Measurements from ENCODE around the gene C1orf21.
A peak's percentile ranks its signal among the peaks of the same experiment; 100 is the strongest.

The C1orf21 gene

GRCh38 chr1:184449916-184450315 lies 63.1 kb downstream of the C1orf21 start:
- DNase-seq (ENCODE audit: low read depth), result no peak

- DNase-seq (ENCODE audit: low read depth), result no peak
These were observed 69.0 kb downstream of the C1orf21 start for GRCh38 chr1:184455786-184456185.

- DNase-seq (ENCODE audit: low read depth), result no peak
These were observed 69.4 kb downstream of the C1orf21 start for GRCh38 chr1:184456189-184456588.

DNA sequence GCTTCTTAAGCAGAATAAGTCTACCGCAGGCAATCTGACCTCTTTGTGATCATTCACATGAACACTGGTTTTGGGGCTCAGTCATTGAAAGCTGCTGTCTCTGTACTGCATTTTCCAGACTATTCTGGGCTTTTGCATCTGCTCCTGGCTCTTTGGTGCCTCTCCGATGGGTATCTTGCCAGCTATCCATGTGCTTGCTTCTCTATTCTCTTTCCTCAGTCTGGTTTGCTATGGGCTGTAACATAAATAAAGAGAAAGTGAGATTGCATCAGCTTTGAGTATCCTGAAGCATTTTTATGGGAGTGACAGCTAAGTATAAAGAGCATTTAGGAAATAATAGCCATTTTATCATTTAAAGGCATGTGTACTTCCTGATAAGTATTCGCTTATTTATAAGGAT lies 70.7 kb downstream of the C1orf21 start:
- no peak for DNase-seq (ENCODE audit: low read depth)

DNA sequence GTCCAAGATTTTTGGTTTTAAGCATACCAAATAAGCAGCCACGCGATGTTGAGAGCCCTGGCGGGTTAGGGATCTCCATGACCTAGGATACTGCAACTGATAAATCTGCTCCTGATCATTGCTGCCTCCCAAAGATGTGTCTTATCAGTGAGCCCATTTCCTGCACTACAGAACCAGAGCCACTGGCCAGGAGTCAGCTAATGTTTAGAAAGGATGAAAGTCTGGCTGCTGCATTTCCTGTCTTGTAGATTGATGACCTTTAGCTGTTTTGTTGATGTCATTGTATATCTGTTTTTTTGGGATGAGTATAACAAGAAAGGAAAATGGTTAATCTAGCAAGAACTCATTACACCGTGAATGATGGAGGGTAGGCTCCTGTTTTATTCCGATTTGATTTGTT lies 74.5 kb downstream of the C1orf21 start:
- DNase-seq (ENCODE audit: low read depth), result peak; percentile 2

DNA sequence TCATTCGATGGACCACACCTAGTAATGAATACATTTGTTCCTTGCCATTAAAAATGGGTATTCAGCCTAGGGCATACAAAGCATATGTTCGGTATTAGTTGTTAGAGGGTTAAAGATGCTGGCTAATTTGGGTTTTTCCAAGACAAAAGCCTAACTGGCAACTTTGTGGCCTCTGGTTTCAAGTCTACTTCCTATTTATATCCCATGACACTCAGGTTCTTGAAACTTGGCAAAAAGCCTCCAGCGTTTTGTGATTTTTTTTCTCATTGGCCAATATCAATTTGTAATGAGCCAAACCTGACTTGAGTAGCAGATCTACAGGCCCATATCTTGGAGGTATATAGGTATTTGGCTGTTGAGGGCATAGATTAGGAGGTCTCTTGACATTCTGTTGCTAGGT lies 75.3 kb downstream of the C1orf21 start:
- no peak for DNase-seq (ENCODE audit: low read depth)

DNA sequence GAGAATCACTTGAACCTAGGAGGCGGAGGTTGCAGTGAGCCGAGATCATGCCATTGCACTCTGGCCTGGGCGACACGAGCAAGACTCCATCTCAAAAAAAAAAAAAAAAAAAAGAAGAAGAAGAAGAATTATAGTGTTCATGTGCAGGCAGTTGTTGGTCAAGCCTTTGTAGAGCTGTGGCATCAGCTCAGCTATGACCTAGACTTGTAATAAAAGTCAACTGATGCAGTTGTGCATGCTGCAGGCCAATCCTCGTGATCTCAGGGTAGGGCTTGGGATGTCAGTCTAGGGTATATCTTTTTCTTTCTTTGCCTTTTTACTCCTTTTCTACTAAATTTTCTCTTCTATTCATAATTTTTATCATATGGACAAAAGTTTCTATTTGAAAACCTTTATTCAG lies 76.2 kb downstream of the C1orf21 start:
- DNase-seq (ENCODE audit: low read depth), result no peak

DNA sequence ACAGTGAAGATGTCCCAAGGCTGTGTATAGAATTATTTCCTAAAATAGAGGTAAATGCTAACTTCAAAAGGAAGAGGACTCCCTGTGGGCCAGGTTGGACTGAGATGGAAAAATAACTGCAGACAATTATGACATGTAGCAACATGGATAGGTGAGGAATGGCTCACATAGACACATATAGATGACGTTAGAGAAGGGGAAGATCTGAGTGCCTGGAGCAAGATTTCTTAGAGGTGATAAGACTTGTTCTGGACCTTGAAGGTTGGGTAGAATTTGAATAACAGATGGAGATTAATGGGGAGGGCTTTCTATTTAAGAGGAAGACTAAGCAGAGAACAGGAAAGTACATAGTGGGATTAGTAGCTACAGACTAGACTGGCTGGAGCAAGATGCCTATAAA lies 76.9 kb downstream of the C1orf21 start:
- no peak for DNase-seq (ENCODE audit: low read depth)

DNA sequence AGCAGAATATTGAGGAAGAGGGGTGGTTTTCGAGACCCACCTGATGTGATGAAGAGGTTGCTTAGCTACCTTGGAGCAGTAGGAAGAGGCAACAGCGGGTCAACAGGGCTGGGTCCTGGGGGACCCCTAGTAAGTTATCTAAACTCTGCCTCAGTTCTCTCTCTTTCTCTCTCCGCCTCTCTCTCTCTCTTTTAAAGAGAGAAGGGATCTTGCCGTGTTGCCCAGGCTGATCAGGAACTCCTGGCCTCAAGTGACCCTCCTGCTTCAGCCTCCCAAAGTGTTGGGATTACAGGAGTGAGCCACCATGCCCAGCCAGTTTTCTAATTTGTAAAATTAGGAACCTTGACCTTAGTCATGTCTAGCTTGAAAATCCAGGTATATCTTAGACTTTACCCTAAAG lies 77.9 kb downstream of the C1orf21 start:
- no peak for DNase-seq (ENCODE audit: low read depth)

DNA sequence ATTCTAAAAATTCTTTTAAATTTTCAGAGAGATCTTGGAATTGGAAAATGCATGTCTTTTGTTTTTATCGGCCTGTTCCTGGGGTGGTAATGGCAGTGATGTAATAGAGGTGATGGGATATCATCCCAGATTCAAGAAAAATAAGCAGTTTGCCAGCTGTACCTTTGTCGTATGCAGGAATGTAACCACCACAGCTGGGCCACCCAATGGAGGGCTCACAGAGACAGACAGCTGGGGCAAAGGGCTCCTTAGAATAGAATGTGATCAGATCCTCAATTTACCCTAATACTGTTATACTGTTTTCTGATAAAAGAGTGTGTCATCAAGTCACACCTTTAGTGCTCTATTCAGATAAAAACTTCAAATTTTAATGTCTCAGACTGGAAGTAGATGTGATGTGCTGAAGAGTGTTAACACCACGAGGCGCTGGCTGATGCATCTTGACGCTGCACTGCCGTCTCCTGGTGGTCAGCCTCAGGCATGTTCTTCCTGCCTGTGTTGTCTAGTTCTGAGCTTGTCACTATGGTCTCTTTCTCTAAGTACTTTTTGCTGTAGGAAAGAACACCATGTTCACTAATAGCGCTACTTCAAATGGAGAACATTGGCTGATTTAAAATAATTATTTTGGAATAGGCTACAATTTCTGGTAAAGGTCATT lies 78.8 kb downstream of the C1orf21 start:
- DNase-seq (ENCODE audit: low read depth), result peak; percentile 12

DNA sequence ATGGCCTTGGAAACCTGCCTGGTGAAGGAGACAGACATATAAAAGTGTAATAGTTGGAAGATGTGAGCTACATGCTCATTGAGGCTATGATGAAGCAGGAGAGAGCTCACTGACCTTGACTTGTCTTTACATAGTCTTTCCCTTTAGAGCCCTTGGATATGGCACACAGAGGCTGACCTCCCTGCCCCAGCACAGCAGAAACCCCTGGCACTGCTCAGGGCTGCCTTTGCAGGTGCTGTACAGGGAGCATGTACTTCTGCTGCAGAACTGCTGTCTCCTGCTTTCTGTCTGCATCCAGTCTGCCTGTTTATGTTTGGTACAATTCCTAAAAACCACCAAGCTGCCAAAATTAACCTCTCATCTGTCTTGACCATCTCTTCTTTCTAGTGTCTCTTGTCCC lies 80.5 kb downstream of the C1orf21 start:
- DNase-seq (ENCODE audit: low read depth), result no peak

GRCh38 chr1:184469396-184469795 lies 82.6 kb downstream of the C1orf21 start:
- DNase-seq (ENCODE audit: low read depth), result no peak

DNA sequence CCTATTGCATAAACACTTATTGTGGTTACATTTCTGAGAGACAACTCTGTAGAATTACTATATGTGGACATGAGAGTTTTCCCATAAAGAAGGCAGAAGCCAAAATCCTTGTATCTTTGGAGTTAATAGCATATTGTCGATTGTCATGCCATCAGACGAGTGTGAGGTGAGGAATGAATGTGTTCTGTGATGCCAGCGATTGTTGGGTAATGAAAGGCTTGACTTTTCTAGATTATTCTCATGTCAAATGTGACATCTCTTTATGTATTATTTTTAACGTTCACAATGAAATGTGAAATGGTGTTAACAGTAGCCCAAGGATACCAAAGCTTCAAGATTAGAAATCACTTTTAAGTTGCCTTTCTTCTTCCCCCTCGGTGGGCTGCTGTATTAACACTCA lies 84.9 kb downstream of the C1orf21 start:
- DNase-seq (ENCODE audit: low read depth), result no peak

- DNase-seq (ENCODE audit: low read depth), result no peak
These were observed 85.3 kb downstream of the C1orf21 start for GRCh38 chr1:184472136-184472535.

DNA sequence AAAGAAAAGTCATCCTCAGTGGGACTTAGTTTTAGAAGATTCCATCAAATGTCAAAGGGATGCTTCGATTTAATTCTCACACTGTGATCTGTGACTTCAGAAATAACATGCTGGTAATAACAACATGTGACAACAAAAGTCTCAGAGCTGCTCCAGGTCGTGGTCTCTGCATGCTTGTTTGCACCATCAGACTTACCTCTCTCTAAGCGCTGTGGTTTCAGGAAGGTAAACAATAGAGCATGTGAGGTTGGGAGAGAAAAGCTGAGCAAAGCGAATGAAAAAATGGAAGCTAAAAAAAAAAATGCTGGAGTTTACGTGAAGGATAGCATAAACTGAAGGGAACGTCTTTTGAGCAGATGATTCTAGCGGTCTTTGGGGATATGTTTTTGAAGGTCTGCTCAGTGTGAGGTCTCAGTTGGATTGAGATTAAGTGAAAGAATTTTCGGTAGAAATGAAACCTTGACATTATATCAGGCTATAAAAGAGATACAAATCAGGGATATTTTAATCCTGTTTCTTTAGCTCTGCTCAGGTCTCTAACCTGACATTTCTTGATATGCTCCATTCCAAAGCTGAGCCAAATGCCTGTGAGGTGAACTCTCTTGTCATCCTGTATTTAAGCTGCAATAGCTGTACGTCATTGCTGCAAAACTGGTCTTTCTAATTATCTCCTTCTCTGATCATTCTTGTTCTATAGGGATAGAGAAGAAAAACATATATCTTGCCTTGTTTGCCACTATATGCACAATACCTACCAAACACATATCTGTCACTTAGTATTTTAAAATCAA lies 86.5 kb downstream of the C1orf21 start:
- no peak for DNase-seq (ENCODE audit: low read depth)

DNA sequence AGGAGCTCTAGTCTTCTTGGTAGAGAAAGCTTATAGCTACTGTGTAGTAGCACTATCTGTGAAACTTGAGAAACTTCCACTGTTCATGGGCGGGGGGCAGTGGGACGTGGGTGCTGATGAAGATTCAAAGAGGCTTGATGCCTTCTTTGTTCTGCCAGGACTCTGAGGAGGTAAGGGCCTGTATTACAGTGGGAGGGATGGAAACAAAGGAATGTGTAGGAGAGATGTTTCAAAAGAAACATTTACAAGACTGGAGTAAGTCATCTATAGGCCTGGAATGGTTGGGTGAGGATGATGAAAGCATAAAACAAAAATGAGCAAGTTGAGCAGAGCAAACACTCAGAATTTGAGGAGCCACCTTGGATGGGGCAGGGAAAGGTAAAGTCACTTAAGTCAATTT lies 89.4 kb downstream of the C1orf21 start:
- DNase-seq (ENCODE audit: low read depth), result no peak

- no peak for DNase-seq (ENCODE audit: low read depth)
These were observed 92.8 kb downstream of the C1orf21 start for GRCh38 chr1:184479435-184480167.

DNA sequence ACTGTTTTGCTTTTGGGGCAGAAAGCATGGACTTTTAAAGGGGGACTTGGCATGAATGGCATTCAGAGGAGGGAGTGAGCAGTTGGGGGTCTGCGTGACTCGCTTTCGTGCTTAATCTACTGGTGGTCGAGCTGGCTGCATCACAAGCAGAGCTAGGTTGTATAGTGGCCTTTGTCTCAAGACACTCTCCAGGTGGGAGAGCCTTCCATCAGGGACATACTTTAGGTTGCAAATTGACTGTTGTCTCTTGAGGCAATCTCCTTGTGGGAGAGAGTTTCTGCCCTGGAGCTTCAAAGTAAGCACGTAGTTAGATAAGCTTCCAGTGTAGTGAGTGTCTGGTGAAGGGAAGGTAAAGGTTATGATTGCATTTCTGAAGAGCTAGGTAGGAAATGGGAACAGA lies 93.9 kb downstream of the C1orf21 start:
- DNase-seq (ENCODE audit: low read depth), result no peak

DNA sequence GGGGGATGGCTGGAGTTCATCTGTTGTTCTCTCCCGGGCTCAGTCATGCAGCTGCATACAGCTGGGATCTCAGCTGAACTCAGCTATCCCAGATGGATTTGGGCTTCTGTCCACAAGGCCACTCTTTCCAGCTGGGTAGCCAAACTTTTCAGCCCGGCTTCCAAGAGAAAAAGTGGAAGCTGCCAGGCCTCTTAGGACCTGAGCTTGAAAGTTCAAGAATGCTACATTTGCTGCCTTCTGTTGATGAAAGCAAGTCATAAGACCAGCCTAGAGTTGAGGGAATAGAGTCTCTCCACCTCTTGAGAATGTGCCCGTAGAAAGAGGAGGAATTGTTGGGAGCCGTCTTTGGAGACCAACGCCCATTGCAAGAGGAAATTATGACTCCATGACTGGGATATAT lies 95.3 kb downstream of the C1orf21 start:
- no peak for DNase-seq (ENCODE audit: low read depth)

DNA sequence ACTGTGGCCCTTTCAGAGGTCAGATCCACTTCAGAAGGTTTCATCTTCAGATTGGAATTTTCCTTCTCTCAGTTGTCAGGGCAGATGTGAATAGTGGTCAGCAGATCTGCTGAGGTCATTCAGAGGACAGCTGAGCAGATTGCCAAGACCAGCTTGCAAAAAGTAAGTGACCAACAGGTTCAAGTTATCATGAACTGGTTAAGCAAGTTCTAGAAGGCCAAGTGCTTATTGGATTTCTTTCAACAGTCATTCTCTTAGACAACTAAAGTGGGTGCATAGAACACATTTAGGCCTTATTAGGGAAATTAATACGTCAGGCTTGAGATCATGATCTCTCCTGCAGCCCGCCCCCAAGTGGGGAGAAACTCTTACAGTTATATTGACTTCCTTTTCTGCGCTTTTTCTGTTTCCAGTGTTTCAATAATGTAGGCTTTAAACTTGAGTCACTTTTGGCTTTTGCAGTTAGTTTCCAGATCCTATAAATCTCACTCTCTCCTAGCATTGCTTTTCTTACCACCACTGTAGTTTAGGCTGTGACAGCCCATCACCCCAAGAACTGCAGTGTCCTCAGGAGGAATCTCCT lies 96.4 kb downstream of the C1orf21 start:
- peak; percentile 22 for DNase-seq (ENCODE audit: low read depth)

DNA sequence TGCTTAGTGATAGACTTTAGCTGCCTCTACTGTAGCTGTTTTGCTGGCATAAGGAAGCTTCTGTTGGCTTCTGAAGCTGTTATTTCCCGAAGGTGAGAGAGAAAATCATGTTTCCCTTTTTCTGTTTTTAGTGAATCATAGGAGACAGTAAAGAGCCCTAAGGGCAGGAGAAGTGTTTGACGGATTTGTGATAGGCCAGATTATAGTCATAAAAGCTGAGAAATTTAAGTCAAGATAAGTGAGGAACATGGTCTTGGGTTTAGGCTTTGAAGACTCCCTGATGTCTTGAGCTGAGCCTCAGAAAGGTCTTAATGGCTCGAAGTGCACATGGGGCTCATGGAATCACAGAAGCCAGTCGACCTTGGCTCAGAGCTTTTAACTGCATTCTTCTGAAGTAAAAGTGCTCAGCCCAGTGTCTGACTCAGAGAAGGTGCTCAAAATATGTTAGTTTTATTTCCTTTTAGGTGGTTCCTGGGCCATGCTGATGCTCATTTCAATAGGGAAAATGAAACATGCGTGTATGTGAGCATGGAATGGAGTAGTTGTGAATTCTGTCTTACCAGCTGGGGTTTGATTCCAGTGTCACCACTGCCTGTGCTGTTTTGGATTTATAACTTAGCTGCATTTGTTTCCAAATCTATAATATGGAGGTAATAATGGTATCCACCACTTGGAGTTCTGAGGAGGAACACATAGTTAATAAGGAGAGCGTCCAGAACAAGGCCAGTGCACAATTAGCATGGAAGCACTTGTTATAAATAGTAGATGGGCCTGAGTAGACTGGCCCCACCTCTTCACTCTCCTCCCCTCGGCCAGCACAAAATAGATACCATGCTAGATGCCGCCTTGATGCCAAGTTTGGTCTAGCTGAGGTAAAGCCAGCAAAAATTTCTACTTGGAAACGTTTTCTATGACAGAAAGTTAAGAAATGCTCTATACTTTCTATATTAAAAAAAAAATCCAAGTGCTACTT lies 99.2 kb downstream of the C1orf21 start:
- DNase-seq (ENCODE audit: low read depth), result peak; percentile 33

All from ELR (cell line).